GM12878 (cell line): ENCODE data around the gene SDF4. TPM values are rescaled to one million over a fixed set of nuclear protein-coding genes. Genes with fewer than 3 reads are reported as not detected.

Experiments
- ATAC-seq: fragments of 200-7000 bp; cut with Tn5 transposase; 3 replicates; pipeline ENCODE4 v1.9.1; 2020; ENCODE audit warnings: mild to moderate bottlenecking, moderate library complexity
- BruUV-seq: library from RNA; stranded (reverse); fragments of 400-500 nt; replicated peaks from 2 replicates; lab custom pipeline; 2021; lab: Mats Ljungman, UMichigan
- CTCF ChIA-PET: fragments of 300-600 bp; sonication (Branson Sonifier 250); formaldehyde crosslinking; extraction: SDS; loops from one replicate; lab custom pipeline; 2021; ENCODE audit warnings: inconsistent platforms; lab: Yijun Ruan, JAX
- POLR2A ChIA-PET: fragments of 350-600 bp; formaldehyde crosslinking; extraction: SDS; loops from one replicate; lab custom pipeline; 2021; ENCODE audit warnings: inconsistent platforms; lab: Charles Lee
- RAD21 ChIA-PET: fragments of 300-600 bp; sonication (Branson Sonifier 250); formaldehyde crosslinking; loops from one replicate; lab custom pipeline; 2023; ENCODE audit warnings: antibody characterized with exemption; ENCODE audit not compliant: unreplicated experiment; lab: Charles Lee
- SMC1A ChIA-PET: fragments of 300-600 bp; sonication (Branson Sonifier 250); formaldehyde crosslinking; loops from one replicate; lab custom pipeline; 2023; ENCODE audit not compliant: unreplicated experiment, uncharacterized antibody; lab: Charles Lee
- DNase-seq: peaks from one replicate; pipeline ENCODE4 v3.0.0-alpha.2; 2011; ENCODE audit warnings: low read depth, low spot score
- FAIRE-seq: peaks from 3 replicates; lab custom pipeline; 2011; peaks lifted over from hg19 to GRCh38; lab: Jason Lieb, UNC
- H2AFZ ChIP-seq: 2 replicates; pipeline ENCODE4 v1.6.0; 2011; ENCODE audit warnings: low read depth, low read length, control low read depth; ENCODE audit not compliant: control insufficient read depth
- H3K27ac ChIP-seq: 2 replicates; pipeline ENCODE4 v1.5.1; 2011; ENCODE audit warnings: control low read depth; ENCODE audit not compliant: control insufficient read depth, insufficient read depth
- H3K27me3 ChIP-seq, 2 experiments: replicated peaks in 1 of 2; 2 replicates each; pipeline versions ENCODE4 v1.6.0 to v1.6.1; 2011; ENCODE audit warnings: low read length in 1 of 2; ENCODE audit not compliant: control insufficient read depth in 2 of 2, insufficient read depth in 2 of 2
- H3K36me3 ChIP-seq, 2 experiments: 2 replicates each; pipeline ENCODE4 v1.5.1; 2011; ENCODE audit warnings: low read length in 1 of 2; ENCODE audit not compliant: control insufficient read depth in 2 of 2, insufficient read depth in 2 of 2
- H3K4me1 ChIP-seq: 2 replicates; pipeline ENCODE4 v1.6.1; 2011; ENCODE audit warnings: mild to moderate bottlenecking, low read length, moderate library complexity, mixed read lengths; ENCODE audit not compliant: control insufficient read depth, insufficient read depth
- H3K4me2 ChIP-seq: 2 replicates; pipeline ENCODE4 v1.6.0; 2011; ENCODE audit warnings: control low read depth; ENCODE audit not compliant: control insufficient read depth, insufficient read depth
- H3K4me3 ChIP-seq: fragments of 200-600 bp; sonication (generic); 2 replicates; pipeline ENCODE4 v1.5.1; 2016
- H3K79me2 ChIP-seq: 2 replicates; pipeline ENCODE4 v1.6.0; 2011; ENCODE audit warnings: low read length; ENCODE audit not compliant: control insufficient read depth, insufficient read depth
- H3K9ac ChIP-seq: 2 replicates; pipeline ENCODE4 v1.8.0; 2011; ENCODE audit warnings: low read length, control low read depth, mixed read lengths; ENCODE audit not compliant: control insufficient read depth, insufficient read depth
- H3K9me3 ChIP-seq: replicated peaks from 3 replicates; pipeline ENCODE4 v1.5.1; 2011; ENCODE audit warnings: mild to moderate bottlenecking, low read length; ENCODE audit not compliant: control insufficient read depth, insufficient read depth
- H4K20me1 ChIP-seq: 2 replicates; pipeline ENCODE4 v1.6.0; 2011; ENCODE audit not compliant: control insufficient read depth, insufficient read depth
- GABPA ChIP-seq: IDR thresholded peaks from 2 replicates; pipeline ENCODE4 v1.6.1; 2014; ENCODE audit warnings: antibody characterized with exemption, low read depth, mild to moderate bottlenecking, inconsistent platforms
- KLF5 ChIP-seq: fragments of 450-650 bp; IDR thresholded peaks from 2 replicates; pipeline ENCODE4 v1.6.1; 2014; ENCODE audit warnings: mild to moderate bottlenecking; ENCODE audit not compliant: partially characterized antibody
- MTA2 ChIP-seq: fragments of 450-650 bp; IDR thresholded peaks from 2 replicates; pipeline ENCODE4 v1.6.1; 2016; ENCODE audit warnings: low read depth, mild to moderate bottlenecking, moderate library complexity
- MTA3 ChIP-seq: IDR thresholded peaks from 2 replicates; pipeline ENCODE4 v1.6.1; 2012; ENCODE audit warnings: low read length, inconsistent platforms, borderline replicate concordance
- NRF1 ChIP-seq: conservative IDR thresholded peaks from 2 replicates; pipeline ENCODE4 v1.6.1; 2011; ENCODE audit warnings: mild to moderate bottlenecking, low read depth, low read length, improper control_type of control experiment
- POLR2AphosphoS5 ChIP-seq: IDR thresholded peaks from 2 replicates; pipeline ENCODE4 v1.6.1; 2011; ENCODE audit warnings: mild to moderate bottlenecking, low read length, inconsistent platforms
- RCOR1 ChIP-seq: conservative IDR thresholded peaks from 2 replicates; pipeline ENCODE4 v1.6.1; 2012; ENCODE audit warnings: low read depth, low read length, improper control_type of control experiment
- SP1 ChIP-seq: IDR thresholded peaks from one replicate; pipeline ENCODE4 v1.6.1; 2011; ENCODE audit warnings: low read depth, low read length
- STAT1 ChIP-seq: fragments of 450-650 bp; conservative IDR thresholded peaks from 2 replicates; pipeline ENCODE4 v1.6.1; 2014; ENCODE audit warnings: antibody characterized with exemption, mild to moderate bottlenecking
- SUPT20H ChIP-seq: IDR thresholded peaks from 2 replicates; pipeline ENCODE4 v1.6.1; 2011; ENCODE audit warnings: low read depth, mild to moderate bottlenecking, low read length, moderate library complexity, borderline replicate concordance; ENCODE audit not compliant: control insufficient read depth
- ZBED1 ChIP-seq: IDR thresholded peaks from 2 replicates; pipeline ENCODE4 v1.6.1; 2016; ENCODE audit warnings: borderline replicate concordance
- WGBS: methylation state at CpG from one replicate; pipeline ENCODE4 v1.1.6; 2016; ENCODE audit warnings: low lambda C conversion rate; ENCODE audit not compliant: insufficient replicate concordance, insufficient coverage; ENCODE audit errors: missing lambda C conversion rate; 5-methylcytosine and 5-hydroxymethylcytosine counted together
- in situ Hi-C: fragments of 300-500 bp; cut with MboI; formaldehyde crosslinking; loops from 9 replicates; pipeline ENCODE4 v1.14.3; 2018; ENCODE audit warnings: mixed read lengths
- intact Hi-C: fragments of 100-400 bp; cut with micrococcal nuclease; formaldehyde crosslinking; loops from one replicate; pipeline ENCODE4 v1.14.2; 2022; ENCODE audit not compliant: unreplicated experiment
- polyA plus RNA-seq, 11 experiments: library from polyadenylated mRNA; depleted of rRNA in 4 of 11; unstranded in 6 of 11; stranded (reverse) in 5 of 11; fragments of >200 nt; fragmentation: Nextera tagmentation in 4 of 11; fragmentation: Illumina TruSeq in 1 of 11; extraction: Ambion mirVana in 4 of 11; extraction: Trizol in 1 of 11; gene quantifications; 1 replicate in 1 of 11; 2 replicates in 10 of 11; pipeline versions ENCODE4 v1.2.1 to v1.2.3, GENCODE V29; 2011 to 2016; ENCODE audit warnings: inconsistent platforms in 2 of 11, missing spikeins in 2 of 11, low read depth in 1 of 11
- total RNA-seq, 4 experiments: library from RNA; depleted of rRNA in 3 of 4; stranded (reverse); fragments of >200 nt in 3 of 4; fragmentation: Illumina TruSeq in 1 of 4; extraction: Trizol in 1 of 4; gene quantifications; 2 replicates each; pipeline versions ENCODE4 v1.2.1 to v1.2.3, GENCODE V29; 2013 to 2021
- TF ChIP-seq, protein P1 (sequence below): IDR thresholded peaks from 2 replicates; pipeline ENCODE4 v1.6.1; 2011; ENCODE audit warnings: borderline replicate concordance, low read depth, mild to moderate bottlenecking, moderate library complexity, mixed read lengths, low read length; ENCODE audit not compliant: insufficient read depth; ENCODE audit errors: extremely low read length
- TF ChIP-seq, protein P2 (sequence below): IDR thresholded peaks from 2 replicates; pipeline ENCODE4 v1.6.1; 2012; ENCODE audit warnings: improper control_type of control experiment, low read depth, low read length; ENCODE audit not compliant: insufficient replicate concordance
- TF ChIP-seq, protein P3 (sequence below): fragments of 450-650 bp; IDR thresholded peaks from 2 replicates; pipeline ENCODE4 v1.6.1; 2016; ENCODE audit warnings: mild to moderate bottlenecking

The SDF4 gene
- total and polyA plus RNA-seq, 10 of the 15 experiments (the other 5 are each of a cell fraction or from before 2014, with no cell fraction given): 0.44 to 97.2 (median 40.2) TPM

DNA sequence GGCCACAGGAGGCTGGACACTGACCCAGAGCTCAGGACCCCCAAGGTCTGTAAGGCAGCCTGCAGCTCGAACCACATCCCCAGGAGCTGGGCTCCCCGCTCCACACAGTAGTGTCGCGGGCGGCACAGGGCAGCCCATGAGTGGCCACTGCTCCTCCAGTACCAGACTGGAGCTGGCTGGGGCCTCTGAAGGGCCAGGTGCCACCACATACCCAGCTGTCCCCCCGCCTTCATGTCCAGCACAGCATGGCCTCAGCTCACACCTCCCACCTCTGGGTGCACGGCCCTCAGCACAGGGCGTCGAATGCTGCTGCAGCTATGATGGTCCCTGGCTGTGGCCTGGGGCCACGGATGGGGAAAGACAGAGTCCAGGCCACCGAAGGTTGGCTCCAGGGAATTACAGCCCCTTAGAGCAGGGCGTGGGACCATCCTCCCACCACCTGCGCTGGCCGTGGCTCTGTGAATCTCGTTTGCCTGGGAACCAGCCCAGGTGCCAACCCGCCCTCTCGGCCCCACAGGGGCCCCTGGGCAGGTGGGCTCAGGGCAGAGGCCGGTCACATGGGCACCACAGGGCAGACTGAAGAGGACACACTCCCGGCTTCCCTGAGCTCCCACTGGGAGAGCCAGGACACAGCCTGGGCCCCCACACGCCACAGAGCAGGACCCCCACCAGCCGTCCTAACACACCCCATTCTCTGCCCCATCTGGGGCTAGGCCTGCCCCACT is 15.8 kb downstream of the SDF4 start:
- no peak for DNase-seq
- FAIRE-seq: no peak
- intact Hi-C loops: no loop called here
- ChIA-PET POLR2A (interaction anchor here (1.1 to 1.4 kb wide), 2 partner anchors 8 to 13 kb away, joined by 3 read pairs; no protein-coding TSS in a partner anchor), RAD21 (interaction anchor here (0.6 to 2.5 kb wide), 2 partner anchors 90 to 94 kb away, joined by 3 to 9 read pairs; no protein-coding TSS in a partner anchor), CTCF (interaction anchor here (1.9 kb wide), 1 partner anchor 94 kb away, joined by 6 read pairs; no protein-coding TSS in a partner anchor), SMC1A (interaction anchor here (1.2 to 1.6 kb wide), 2 partner anchors 75 to 90 kb away, joined by 3 read pairs; no protein-coding TSS in a partner anchor)
- H3K79me2 ChIP-seq: no peaks in the 10 kb centered on the region
- no peaks in the 10 kb centered on the region for H3K27me3 ChIP-seq
- no peak overlapping the region for H3K9ac ChIP-seq
- no peaks in the 10 kb centered on the region; the same call in 2 of the 3 replicates for H3K9me3 ChIP-seq
- no peaks in the 10 kb centered on the region for H4K20me1 ChIP-seq
- no peak overlapping the region for H3K27ac ChIP-seq
- BruUV-seq: no TSS peak
- no peak overlapping the region for H3K4me2 ChIP-seq
- TF ChIP-seq, protein P1, sequence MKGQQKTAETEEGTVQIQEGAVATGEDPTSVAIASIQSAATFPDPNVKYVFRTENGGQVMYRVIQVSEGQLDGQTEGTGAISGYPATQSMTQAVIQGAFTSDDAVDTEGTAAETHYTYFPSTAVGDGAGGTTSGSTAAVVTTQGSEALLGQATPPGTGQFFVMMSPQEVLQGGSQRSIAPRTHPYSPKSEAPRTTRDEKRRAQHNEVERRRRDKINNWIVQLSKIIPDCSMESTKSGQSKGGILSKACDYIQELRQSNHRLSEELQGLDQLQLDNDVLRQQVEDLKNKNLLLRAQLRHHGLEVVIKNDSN: no peak
- TF ChIP-seq ZBED1 (no peak), MTA3 (no peak), MTA2 (no peak), SUPT20H (no peak), NRF1 (no peak), KLF5 (no peak), GABPA (no peak), SP1 (no peak), RCOR1 (no peak), STAT1 (no peak), POLR2AphosphoS5 (no peak)
- TF ChIP-seq, protein P2, sequence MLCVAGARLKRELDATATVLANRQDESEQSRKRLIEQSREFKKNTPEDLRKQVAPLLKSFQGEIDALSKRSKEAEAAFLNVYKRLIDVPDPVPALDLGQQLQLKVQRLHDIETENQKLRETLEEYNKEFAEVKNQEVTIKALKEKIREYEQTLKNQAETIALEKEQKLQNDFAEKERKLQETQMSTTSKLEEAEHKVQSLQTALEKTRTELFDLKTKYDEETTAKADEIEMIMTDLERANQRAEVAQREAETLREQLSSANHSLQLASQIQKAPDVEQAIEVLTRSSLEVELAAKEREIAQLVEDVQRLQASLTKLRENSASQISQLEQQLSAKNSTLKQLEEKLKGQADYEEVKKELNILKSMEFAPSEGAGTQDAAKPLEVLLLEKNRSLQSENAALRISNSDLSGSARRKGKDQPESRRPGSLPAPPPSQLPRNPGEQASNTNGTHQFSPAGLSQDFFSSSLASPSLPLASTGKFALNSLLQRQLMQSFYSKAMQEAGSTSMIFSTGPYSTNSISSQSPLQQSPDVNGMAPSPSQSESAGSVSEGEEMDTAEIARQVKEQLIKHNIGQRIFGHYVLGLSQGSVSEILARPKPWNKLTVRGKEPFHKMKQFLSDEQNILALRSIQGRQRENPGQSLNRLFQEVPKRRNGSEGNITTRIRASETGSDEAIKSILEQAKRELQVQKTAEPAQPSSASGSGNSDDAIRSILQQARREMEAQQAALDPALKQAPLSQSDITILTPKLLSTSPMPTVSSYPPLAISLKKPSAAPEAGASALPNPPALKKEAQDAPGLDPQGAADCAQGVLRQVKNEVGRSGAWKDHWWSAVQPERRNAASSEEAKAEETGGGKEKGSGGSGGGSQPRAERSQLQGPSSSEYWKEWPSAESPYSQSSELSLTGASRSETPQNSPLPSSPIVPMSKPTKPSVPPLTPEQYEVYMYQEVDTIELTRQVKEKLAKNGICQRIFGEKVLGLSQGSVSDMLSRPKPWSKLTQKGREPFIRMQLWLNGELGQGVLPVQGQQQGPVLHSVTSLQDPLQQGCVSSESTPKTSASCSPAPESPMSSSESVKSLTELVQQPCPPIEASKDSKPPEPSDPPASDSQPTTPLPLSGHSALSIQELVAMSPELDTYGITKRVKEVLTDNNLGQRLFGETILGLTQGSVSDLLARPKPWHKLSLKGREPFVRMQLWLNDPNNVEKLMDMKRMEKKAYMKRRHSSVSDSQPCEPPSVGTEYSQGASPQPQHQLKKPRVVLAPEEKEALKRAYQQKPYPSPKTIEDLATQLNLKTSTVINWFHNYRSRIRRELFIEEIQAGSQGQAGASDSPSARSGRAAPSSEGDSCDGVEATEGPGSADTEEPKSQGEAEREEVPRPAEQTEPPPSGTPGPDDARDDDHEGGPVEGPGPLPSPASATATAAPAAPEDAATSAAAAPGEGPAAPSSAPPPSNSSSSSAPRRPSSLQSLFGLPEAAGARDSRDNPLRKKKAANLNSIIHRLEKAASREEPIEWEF: no peak
- TF ChIP-seq, protein P3, sequence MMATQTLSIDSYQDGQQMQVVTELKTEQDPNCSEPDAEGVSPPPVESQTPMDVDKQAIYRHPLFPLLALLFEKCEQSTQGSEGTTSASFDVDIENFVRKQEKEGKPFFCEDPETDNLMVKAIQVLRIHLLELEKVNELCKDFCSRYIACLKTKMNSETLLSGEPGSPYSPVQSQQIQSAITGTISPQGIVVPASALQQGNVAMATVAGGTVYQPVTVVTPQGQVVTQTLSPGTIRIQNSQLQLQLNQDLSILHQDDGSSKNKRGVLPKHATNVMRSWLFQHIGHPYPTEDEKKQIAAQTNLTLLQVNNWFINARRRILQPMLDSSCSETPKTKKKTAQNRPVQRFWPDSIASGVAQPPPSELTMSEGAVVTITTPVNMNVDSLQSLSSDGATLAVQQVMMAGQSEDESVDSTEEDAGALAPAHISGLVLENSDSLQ: no peak
- H3K36me3 ChIP-seq: peaks cover 4 to 25% of the 10 kb centered on the region in 2 experiments
- H3K4me3 ChIP-seq: no peak overlapping the region
- WGBS: 90% methylated on average over 21 of the region's 21 CpGs
- ATAC-seq: no peak
- in situ Hi-C loops: no loop called here
- H3K4me1 ChIP-seq: peaks cover 30% of the 10 kb centered on the region
- H2AFZ ChIP-seq: no peak overlapping the region
